CD8-positive, alpha-beta memory T cell (primary cell): ENCODE data around the gene ZNF350. TPM values are rescaled to one million over a fixed set of nuclear protein-coding genes. Genes with fewer than 3 reads are reported as not detected.

Experiments
- CTCF ChIA-PET: fragments of 350-600 bp; sonication (Branson Sonifier 250); formaldehyde crosslinking; loops from one replicate; lab custom pipeline; 2021; ENCODE audit warnings: antibody characterized with exemption; lab: Charles Lee
- POLR2A ChIA-PET: fragments of 350-600 bp; sonication (Branson Sonifier 250); formaldehyde crosslinking; loops from one replicate; lab custom pipeline; 2021; ENCODE audit warnings: antibody characterized with exemption; lab: Charles Lee
- DNase-seq, 5 donors: peaks; one replicate each; pipeline versions ENCODE4 v3.0.0 to v3.0.0-alpha.2; 2020 to 2022; ENCODE audit warnings: mixed read lengths in 1 of 5
- H3K27ac ChIP-seq: one replicate; pipeline ENCODE4 v1.7.0; 2013; ENCODE audit warnings: low read depth, mild to moderate bottlenecking, low read length, moderate library complexity
- H3K27me3 ChIP-seq: 2 replicates; pipeline ENCODE4 v1.7.0; 2013; ENCODE audit warnings: low read length, mild to moderate bottlenecking; ENCODE audit not compliant: insufficient read depth, poor library complexity, severe bottlenecking
- H3K36me3 ChIP-seq: 2 replicates; pipeline ENCODE4 v1.7.0; 2013; ENCODE audit warnings: mild to moderate bottlenecking, low read length, moderate library complexity; ENCODE audit not compliant: insufficient read depth
- H3K4me1 ChIP-seq: 2 replicates; pipeline ENCODE4 v1.7.0; 2013; ENCODE audit warnings: mild to moderate bottlenecking, low read length, moderate library complexity; ENCODE audit not compliant: insufficient read depth
- H3K4me3 ChIP-seq: 2 replicates; pipeline ENCODE4 v1.7.0; 2013; ENCODE audit warnings: mild to moderate bottlenecking, low read length
- H3K9me3 ChIP-seq: 2 replicates; pipeline ENCODE4 v1.7.0; 2013; ENCODE audit warnings: mild to moderate bottlenecking, low read length
- H3K27ac Mint-ChIP-seq, 8 donors: one replicate each; pipeline ENCODE4 v1.8.0; 2020 to 2021; ENCODE audit warnings: mixed read lengths in 8 of 8, mild to moderate bottlenecking in 6 of 8, inconsistent platforms in 3 of 8, moderate library complexity in 3 of 8
- H3K27me3 Mint-ChIP-seq, 2 donors: one replicate each; pipeline ENCODE4 v1.8.0; 2020 to 2021; ENCODE audit warnings: mixed read lengths in 2 of 2, mild to moderate bottlenecking in 1 of 2, moderate library complexity in 1 of 2
- H3K36me3 Mint-ChIP-seq, 3 donors: one replicate each; pipeline ENCODE4 v1.8.0; 2020 to 2021; ENCODE audit warnings: mixed read lengths in 3 of 3, inconsistent platforms in 1 of 3, mild to moderate bottlenecking in 1 of 3
- H3K4me1 Mint-ChIP-seq, 3 donors: one replicate each; pipeline ENCODE4 v1.8.0; 2020 to 2021; ENCODE audit warnings: mixed read lengths in 3 of 3, inconsistent platforms in 1 of 3, mild to moderate bottlenecking in 1 of 3
- H3K4me3 Mint-ChIP-seq, 7 donors: one replicate each; pipeline ENCODE4 v1.8.0; 2020 to 2021; ENCODE audit warnings: mixed read lengths in 7 of 7, mild to moderate bottlenecking in 6 of 7, moderate library complexity in 4 of 7, inconsistent platforms in 2 of 7
- H3K9me3 Mint-ChIP-seq, 5 donors: one replicate each; pipeline ENCODE4 v1.8.0; 2020 to 2022; ENCODE audit warnings: mixed read lengths in 5 of 5, mild to moderate bottlenecking in 3 of 5, moderate library complexity in 2 of 5, inconsistent platforms in 1 of 5
- polyA plus RNA-seq: library from polyadenylated mRNA; unstranded; fragments of 300-500 nt; fragmentation: Illumina TruSeq; gene quantifications from one replicate; pipeline ENCODE4 v1.2.3, GENCODE V29; 2021
- total RNA-seq, 2 experiments: library from RNA; stranded (reverse); gene quantifications; one replicate each; pipeline ENCODE4 v1.2.3, GENCODE V29; 2021

Gene ZNF350
- total and polyA plus RNA-seq, 3 experiments from 2014 or later: 9.0 to 19.4 (median 10.0) TPM

- peaks cover 54 to 92% (median 85%) of the 10 kb centered on the region in 5 donors for H3K9me3 Mint-ChIP-seq
- H3K4me3 Mint-ChIP-seq: no peak overlapping the region
- peaks cover 58% of the 10 kb centered on the region for H3K9me3 ChIP-seq
- H3K4me1 ChIP-seq: peaks cover 4% of the 10 kb centered on the region
- ChIA-PET CTCF (no interaction called here), POLR2A (no interaction called here)
- no peak overlapping the region for H3K4me3 ChIP-seq
- H3K4me1 Mint-ChIP-seq: peaks cover 6 to 26% (median 21%) of the 10 kb centered on the region in 3 donors
- H3K36me3 ChIP-seq: peaks cover 62% of the 10 kb centered on the region
- no peak overlapping the region for H3K27ac ChIP-seq
- peaks cover 61 to 94% (median 93%) of the 10 kb centered on the region in 3 donors for H3K36me3 Mint-ChIP-seq
- no peak for DNase-seq
- no peaks in the 10 kb centered on the region for H3K27me3 ChIP-seq
- no peak overlapping the region for H3K27ac Mint-ChIP-seq
- no peaks in the 10 kb centered on the region for H3K27me3 Mint-ChIP-seq
These were observed 35.6 kb upstream of the ZNF350 start for GRCh38 chr19:52022193-52022592.

GRCh38 chr19:52020506-52020905 is 33.9 kb upstream of the ZNF350 start:
- ChIA-PET POLR2A (no interaction called here), CTCF (no interaction called here)
- Histone ChIP-seq H3K27me3 (no peaks in the 10 kb centered on the region), H3K27ac (no peak overlapping the region), H3K36me3 (peaks cover 73% of the 10 kb centered on the region), H3K4me1 (no peaks in the 10 kb centered on the region), H3K4me3 (peak overlapping the region; percentile 21), H3K9me3 (peaks cover 69% of the 10 kb centered on the region)
- no peak for DNase-seq
- no peak overlapping the region for H3K4me3 Mint-ChIP-seq
- H3K36me3 Mint-ChIP-seq: peaks cover 67 to 96% (median 94%) of the 10 kb centered on the region in 3 donors
- H3K27ac Mint-ChIP-seq: no peak overlapping the region
- H3K4me1 Mint-ChIP-seq: peaks cover 1 to 9% (median 4%) of the 10 kb centered on the region in 3 donors
- H3K27me3 Mint-ChIP-seq: no peaks in the 10 kb centered on the region
- H3K9me3 Mint-ChIP-seq: peaks cover 52 to 93% (median 89%) of the 10 kb centered on the region in 5 donors

DNA sequence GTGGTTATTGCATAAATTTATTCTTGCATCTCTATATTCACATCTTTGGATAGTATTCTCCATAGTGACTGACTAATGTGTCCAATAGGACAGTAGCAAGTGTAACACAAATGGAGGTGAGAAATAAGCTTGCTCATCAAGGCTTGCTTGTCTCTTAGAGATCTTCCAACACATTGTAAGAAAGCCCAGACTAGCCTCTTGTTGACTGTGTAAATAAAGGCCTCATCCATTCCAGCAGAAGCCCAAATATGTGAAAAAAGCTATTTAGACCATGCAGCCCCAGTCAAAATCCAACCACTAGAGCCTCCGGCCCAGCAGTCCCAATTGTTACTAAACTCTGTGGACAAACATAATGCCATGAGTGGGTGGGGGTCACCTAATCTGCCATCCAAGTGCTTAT is 24.0 kb upstream of the ZNF350 start:
- Mint-ChIP-seq H3K36me3 (peaks cover 7 to 62% (median 36%) of the 10 kb centered on the region in 3 donors), H3K27me3 (no peaks in the 10 kb centered on the region), H3K9me3 (peaks cover 32 to 63% (median 52%) of the 10 kb centered on the region in 5 donors), H3K4me1 (peaks cover 22 to 27% (median 25%) of the 10 kb centered on the region in 3 donors), H3K4me3 (peak overlapping the region in 2 of 7 donors; percentile 5 to 40), H3K27ac (peak overlapping the region in 1 of 8 donors; percentile 50)
- Histone ChIP-seq H3K4me1 (peaks cover 10% of the 10 kb centered on the region), H3K36me3 (no peaks in the 10 kb centered on the region), H3K27ac (no peak overlapping the region), H3K4me3 (no peak overlapping the region), H3K9me3 (peaks cover 21% of the 10 kb centered on the region), H3K27me3 (no peaks in the 10 kb centered on the region)
- CTCF ChIA-PET: no interaction called here
- no peak for DNase-seq
- POLR2A ChIA-PET: no interaction called here

GRCh38 chr19:52007806-52008557 is 21.3 kb upstream of the ZNF350 start, which contains the start of gene ZNF615:
Gene ZNF615, minus strand, starts transcription at chr19:52008211. Its CDS starts 4,500 bp downstream, at chr19:52003711.
- Mint-ChIP-seq H3K27ac (peak within 1 kb of the TSS; percentile 64 to 99 (median 96)), H3K9me3 (peaks cover 32 to 61% (median 48%) of the 10 kb centered on the region in 5 donors), H3K4me3 (peak within 1 kb of the TSS; percentile 94 to 98 (median 97)), H3K4me1 (peaks cover 22 to 27% (median 25%) of the 10 kb centered on the region in 3 donors), H3K36me3 (peaks cover 16 to 68% (median 43%) of the 10 kb centered on the region in 3 donors), H3K27me3 (no peaks in the 10 kb centered on the region)
- peak; percentile 75 to 90 (median 81) for DNase-seq
- H3K4me1 ChIP-seq: peaks cover 10% of the 10 kb centered on the region
- ChIA-PET POLR2A (interaction anchor here (1.0 to 1.8 kb wide), 3 partner anchors 21 to 181 kb away, joined by 3 to 10 read pairs (median 3); partner anchors contain the start of genes PPP2R1A and ZNF432), CTCF (interaction anchor here (1.1 kb wide), 1 partner anchor 21 kb away, joined by 3 read pairs; the partner anchor contains the start of gene ZNF350)
- H3K4me3 ChIP-seq: peak within 1 kb of the TSS; percentile 94
- H3K27ac ChIP-seq: peak within 1 kb of the TSS; percentile 91
- peaks cover 11% of the 10 kb centered on the region for H3K36me3 ChIP-seq
- peaks cover 5% of the 10 kb centered on the region for H3K9me3 ChIP-seq
- no peaks in the 10 kb centered on the region for H3K27me3 ChIP-seq

GRCh38 chr19:52007451-52007805 is 20.8 kb upstream of the ZNF350 start:
- ChIA-PET POLR2A (interaction anchor here (1.5 to 1.8 kb wide), 2 partner anchors 41 to 182 kb away, joined by 3 to 10 read pairs; partner anchors contain the start of genes PPP2R1A and ZNF432), CTCF (no interaction called here)
- H3K27ac Mint-ChIP-seq: peak overlapping the region; percentile 64 to 99 (median 96)
- peaks cover 22 to 27% (median 25%) of the 10 kb centered on the region in 3 donors for H3K4me1 Mint-ChIP-seq
- peak overlapping the region; percentile 94 to 98 (median 97) for H3K4me3 Mint-ChIP-seq
- peaks cover 14 to 68% (median 41%) of the 10 kb centered on the region in 3 donors for H3K36me3 Mint-ChIP-seq
- peaks cover 34 to 59% (median 48%) of the 10 kb centered on the region in 5 donors for H3K9me3 Mint-ChIP-seq
- H3K27ac ChIP-seq: peak overlapping the region; percentile 91
- peak overlapping the region; percentile 94 for H3K4me3 ChIP-seq
- DNase-seq: no peak
- H3K9me3 ChIP-seq: peaks cover 5% of the 10 kb centered on the region
- H3K27me3 Mint-ChIP-seq: no peaks in the 10 kb centered on the region
- H3K27me3 ChIP-seq: no peaks in the 10 kb centered on the region
- peaks cover 11% of the 10 kb centered on the region for H3K36me3 ChIP-seq
- peaks cover 10% of the 10 kb centered on the region for H3K4me1 ChIP-seq

- peak overlapping the region; percentile 7 for H3K4me3 ChIP-seq
- DNase-seq: no peak
- H3K4me1 ChIP-seq: no peaks in the 10 kb centered on the region
- no peaks in the 10 kb centered on the region for H3K4me1 Mint-ChIP-seq
- no peaks in the 10 kb centered on the region for H3K27me3 Mint-ChIP-seq
- H3K36me3 ChIP-seq: peaks cover 52% of the 10 kb centered on the region
- peaks cover 26 to 77% (median 73%) of the 10 kb centered on the region in 3 donors for H3K36me3 Mint-ChIP-seq
- no peak overlapping the region for H3K4me3 Mint-ChIP-seq
- ChIA-PET POLR2A (no interaction called here), CTCF (interaction anchor here (1.0 kb wide), 1 partner anchor 97 kb away, joined by 3 read pairs; no protein-coding TSS in a partner anchor)
- no peaks in the 10 kb centered on the region for H3K27me3 ChIP-seq
- H3K9me3 ChIP-seq: peaks cover 77% of the 10 kb centered on the region
- H3K27ac ChIP-seq: no peak overlapping the region
- H3K27ac Mint-ChIP-seq: no peak overlapping the region
- H3K9me3 Mint-ChIP-seq: peaks cover 35 to 98% (median 93%) of the 10 kb centered on the region in 5 donors
These were observed 7.5 kb upstream of the ZNF350 start for GRCh38 chr19:51994048-51994644.

DNA sequence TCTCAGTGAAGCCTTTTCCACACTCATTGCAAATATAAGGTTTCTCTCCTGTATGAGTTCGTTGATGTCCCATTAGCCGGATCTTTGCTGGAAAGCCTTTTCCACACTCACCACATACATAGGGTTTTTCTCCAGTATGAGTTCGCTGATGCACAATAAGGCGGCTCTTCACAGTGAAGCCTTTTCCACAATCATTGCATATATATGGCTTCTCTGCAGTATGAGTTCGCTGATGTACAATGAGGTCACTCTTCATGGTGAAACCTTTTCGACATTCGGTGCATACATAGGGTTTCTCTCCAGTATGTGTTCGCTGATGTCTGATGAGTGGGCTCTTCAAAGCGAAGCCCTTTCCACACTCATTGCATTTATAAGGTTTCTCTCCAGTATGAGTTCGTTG is 6.8 kb upstream of the ZNF350 start:
- POLR2A ChIA-PET: no interaction called here

More for the DNA sequence above, 6.8 kb upstream of the ZNF350 start:
- peaks cover 40 to 98% (median 93%) of the 10 kb centered on the region in 5 donors for H3K9me3 Mint-ChIP-seq
- CTCF ChIA-PET: interaction anchor here (1.0 kb wide), 1 partner anchor 98 kb away, joined by 3 read pairs; no protein-coding TSS in a partner anchor
- H3K4me1 Mint-ChIP-seq: no peaks in the 10 kb centered on the region
- peaks cover 23 to 75% (median 69%) of the 10 kb centered on the region in 3 donors for H3K36me3 Mint-ChIP-seq
- Histone ChIP-seq H3K27ac (no peak overlapping the region), H3K9me3 (peaks cover 82% of the 10 kb centered on the region), H3K4me3 (peak overlapping the region; percentile 7), H3K36me3 (peaks cover 46% of the 10 kb centered on the region), H3K27me3 (no peaks in the 10 kb centered on the region), H3K4me1 (no peaks in the 10 kb centered on the region)
- no peaks in the 10 kb centered on the region for H3K27me3 Mint-ChIP-seq
- no peak for DNase-seq
- H3K27ac Mint-ChIP-seq: peak overlapping the region in 1 of 8 donors; percentile 26
- H3K4me3 Mint-ChIP-seq: no peak overlapping the region
